ENCODE measurements around the gene PARD3B. TPM values are rescaled to one million over a fixed set of nuclear protein-coding genes. Genes with fewer than 3 reads are reported as not detected.

Gene PARD3B
- total and polyA plus RNA-seq, 3 donors from 2014 or later = 14.6 to 36.8 (median 29.6) TPM

GRCh38 chr2:204917089-204917701 is 371.9 kb downstream of the PARD3B start:
- no peak for DNase-seq
- Histone ChIP-seq H3K4me1 (no peaks in the 10 kb centered on the region), H3K4me3 (no peak overlapping the region), H3K9me3 (no peaks in the 10 kb centered on the region), H3K27me3 (no peaks in the 10 kb centered on the region), H3K36me3 (ENCODE audit: low read depth, missing control alignments) (no peaks in the 10 kb centered on the region), H3K27ac (no peak overlapping the region)
- TF ChIP-seq POLR2A (IDR thresholded peaks at IDR 0.05) = no peak
- no peak for TF ChIP-seq CTCF (IDR thresholded peaks at IDR 0.05)
- intact Hi-C loops (cut with DNase I; ENCODE audit: low total_unique reads) = no loop called here
- 86 to 91% methylated on average over 2 of the region's 2 CpGs for WGBS, 2 donors

GRCh38 chr2:204920776-204921175 is 375.5 kb downstream of the PARD3B start:
- Histone ChIP-seq H3K27ac (no peak overlapping the region), H3K4me1 (no peaks in the 10 kb centered on the region), H3K36me3 (ENCODE audit: low read depth, missing control alignments) (no peaks in the 10 kb centered on the region), H3K4me3 (no peak overlapping the region), H3K9me3 (no peaks in the 10 kb centered on the region), H3K27me3 (no peaks in the 10 kb centered on the region)
- no peak for DNase-seq
- WGBS, 2 donors = 86 to 92% methylated on average over 2 of the region's 2 CpGs
- intact Hi-C loops (cut with DNase I; ENCODE audit: low total_unique reads) = no loop called here
- TF ChIP-seq CTCF (IDR thresholded peaks at IDR 0.05) (no peak), POLR2A (IDR thresholded peaks at IDR 0.05) (no peak)

- Histone ChIP-seq H3K9me3 (no peaks in the 10 kb centered on the region), H3K4me1 (no peaks in the 10 kb centered on the region), H3K4me3 (no peak overlapping the region), H3K36me3 (ENCODE audit: low read depth, missing control alignments) (no peaks in the 10 kb centered on the region), H3K27me3 (no peaks in the 10 kb centered on the region), H3K27ac (no peak overlapping the region)
- no peak for DNase-seq
- TF ChIP-seq POLR2A (IDR thresholded peaks at IDR 0.05) = no peak
- no peak for TF ChIP-seq CTCF (IDR thresholded peaks at IDR 0.05)
- intact Hi-C loops (cut with DNase I; ENCODE audit: low total_unique reads) = no loop called here
Measured at GRCh38 chr2:204923957-204924356, 378.7 kb downstream of the PARD3B start.

GRCh38 chr2:204931562-204931961 is 386.3 kb downstream of the PARD3B start:
- H3K36me3 ChIP-seq (ENCODE audit: low read depth, missing control alignments) = no peaks in the 10 kb centered on the region
- H3K9me3 ChIP-seq = no peaks in the 10 kb centered on the region
- TF ChIP-seq POLR2A (IDR thresholded peaks at IDR 0.05) (no peak), CTCF (IDR thresholded peaks at IDR 0.05) (no peak)
- no peak overlapping the region for H3K4me3 ChIP-seq
- DNase-seq = no peak
- H3K27ac ChIP-seq = no peak overlapping the region
- no peaks in the 10 kb centered on the region for H3K27me3 ChIP-seq
- H3K4me1 ChIP-seq = no peaks in the 10 kb centered on the region
- intact Hi-C loops (cut with DNase I; ENCODE audit: low total_unique reads) = no loop called here

- intact Hi-C loops (cut with DNase I; ENCODE audit: low total_unique reads) = no loop called here
- WGBS, 2 donors = 82 to 88% methylated on average over 1 of the region's 1 CpG
- no peak for DNase-seq
- Histone ChIP-seq H3K4me3 (no peak overlapping the region), H3K36me3 (ENCODE audit: low read depth, missing control alignments) (no peaks in the 10 kb centered on the region), H3K27me3 (no peaks in the 10 kb centered on the region), H3K9me3 (no peaks in the 10 kb centered on the region), H3K27ac (no peak overlapping the region), H3K4me1 (no peaks in the 10 kb centered on the region)
- TF ChIP-seq CTCF (IDR thresholded peaks at IDR 0.05) (no peak), POLR2A (IDR thresholded peaks at IDR 0.05) (no peak)
Measured at GRCh38 chr2:204933735-204934374, 388.6 kb downstream of the PARD3B start.
